Activated CD4-positive, alpha-beta T cell treated with anti-CD3 and anti-CD28 coated beads, Interleukin-2, amount 50 U/mL, for 16 hours (primary cell): Measurements from ENCODE around the gene PDE4D.

Source experiments
- DNase-seq: peaks from one replicate; pipeline ENCODE4 v3.0.0-alpha.2; 2020

Gene PDE4D

DNA sequence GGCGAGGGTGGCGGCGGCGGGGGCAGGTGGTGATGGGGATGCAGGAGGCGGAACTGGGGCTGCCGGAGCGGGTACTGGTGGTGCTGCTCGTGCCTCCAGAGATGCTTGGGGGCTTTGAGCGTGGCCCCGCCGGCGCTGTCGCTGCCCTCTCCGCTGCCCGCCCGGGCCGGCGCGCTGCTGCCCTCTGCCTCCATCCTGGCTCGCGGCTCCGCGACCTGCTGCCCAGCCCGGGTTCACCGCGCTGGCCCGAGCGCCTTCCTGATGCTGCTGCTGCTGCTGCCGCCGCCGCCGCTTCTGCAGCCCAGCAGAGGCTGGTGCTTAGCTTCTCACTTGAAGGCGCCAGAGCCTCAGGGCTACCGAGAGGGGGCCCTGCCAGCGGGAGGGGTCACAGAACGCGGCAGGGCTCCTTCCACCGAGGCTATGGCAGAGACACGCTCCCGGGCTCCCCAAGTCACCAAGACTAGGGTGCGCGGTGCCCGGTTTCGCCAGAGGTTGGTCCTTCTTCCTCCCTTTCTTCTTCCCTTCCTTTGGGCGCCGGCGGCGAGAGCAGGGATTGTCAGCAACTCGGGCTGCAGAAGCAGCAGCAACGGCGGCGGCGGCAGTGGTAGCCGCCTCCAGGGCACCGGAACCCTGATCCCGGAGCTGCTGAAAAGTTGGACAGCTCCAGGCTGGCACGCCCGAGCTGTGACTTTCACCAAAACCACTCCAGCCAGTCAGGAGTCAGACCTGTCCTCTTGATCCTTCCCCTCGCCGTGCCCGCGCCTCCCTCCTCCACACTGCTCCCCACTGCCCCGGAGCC is at the start of gene PDE4D:
Gene PDE4D, minus strand, starts transcription at position 298 of the 799 bp plus-strand sequence.
- DNase-seq: peak; percentile 1

DNA sequence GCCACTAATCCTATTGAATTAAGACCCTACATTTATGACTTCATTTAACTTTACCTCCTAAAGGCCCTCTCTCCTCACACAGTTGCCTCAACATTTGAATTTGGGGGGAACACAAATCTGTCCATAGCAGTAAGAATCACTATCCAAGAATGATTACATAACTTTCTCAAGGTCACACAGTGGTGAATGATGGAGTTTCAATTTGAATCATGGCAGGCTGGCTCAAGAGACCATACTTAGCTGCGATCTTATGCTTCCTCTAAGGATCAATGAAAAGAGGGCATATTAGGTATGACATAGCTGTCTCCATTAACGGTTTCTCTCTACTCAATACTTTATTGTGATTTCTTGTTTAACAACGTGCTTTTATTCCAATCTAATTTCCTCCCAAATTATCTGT is 44.1 kb upstream of the PDE4D start:
- no peak for DNase-seq

DNA sequence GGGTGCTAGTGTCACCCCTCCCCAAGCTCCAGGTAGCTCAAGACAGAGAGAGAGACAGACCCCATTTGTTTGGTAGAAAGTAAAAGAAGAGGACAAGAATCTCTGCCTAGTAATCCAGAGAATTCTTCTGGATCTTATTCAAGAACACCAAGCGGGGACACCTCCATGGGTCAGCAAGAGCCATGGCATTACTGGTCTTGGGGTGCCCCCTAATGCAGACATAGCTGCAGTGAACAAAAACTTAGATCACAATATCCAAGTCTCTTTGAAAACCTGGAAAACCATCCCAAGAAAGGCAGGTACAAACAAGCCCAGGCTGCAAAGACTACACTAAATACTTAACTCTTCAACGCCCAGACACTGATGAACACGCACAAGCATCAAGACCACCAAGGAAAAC is 29.9 kb upstream of the PDE4D start:
- no peak for DNase-seq

DNA sequence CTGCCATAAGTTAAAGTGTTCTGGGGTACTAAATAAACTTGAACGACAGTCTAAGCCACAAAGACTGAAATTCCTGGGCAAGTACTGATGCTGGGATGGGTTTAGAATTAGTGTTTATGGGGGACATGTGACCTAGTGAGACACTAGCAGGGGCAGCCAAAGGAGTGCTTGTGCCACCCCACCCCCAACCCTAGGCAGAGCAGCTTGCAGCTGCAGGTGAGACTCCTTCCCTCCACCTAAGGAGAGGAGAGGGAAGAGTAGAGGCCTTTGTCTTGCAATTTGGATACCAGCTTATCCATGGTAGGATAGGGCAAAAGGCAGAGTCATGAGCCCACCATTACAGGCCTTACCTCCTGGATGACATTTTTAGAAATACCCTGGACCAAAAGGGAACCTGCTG is 28.7 kb upstream of the PDE4D start:
- DNase-seq: no peak

DNA sequence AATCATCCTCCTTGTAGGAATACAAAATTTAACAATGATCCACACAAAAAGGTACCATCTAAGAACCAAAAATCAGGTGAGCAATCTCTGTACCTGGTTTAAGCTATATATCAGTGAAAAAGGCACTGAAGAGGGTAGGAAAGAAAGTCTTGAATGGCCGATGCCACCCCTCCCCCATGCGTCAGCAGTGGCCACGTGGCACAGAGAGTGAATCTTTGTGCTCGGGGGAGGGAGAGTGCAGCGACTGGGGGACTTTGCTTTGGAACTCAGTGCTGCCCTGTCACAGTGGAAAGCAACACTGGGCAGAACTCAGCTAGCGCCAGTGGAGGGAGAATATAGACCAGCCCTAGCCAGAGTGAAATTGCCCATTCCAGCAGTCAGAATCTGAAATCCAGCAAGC is 28.3 kb upstream of the PDE4D start:
- DNase-seq: no peak

DNA sequence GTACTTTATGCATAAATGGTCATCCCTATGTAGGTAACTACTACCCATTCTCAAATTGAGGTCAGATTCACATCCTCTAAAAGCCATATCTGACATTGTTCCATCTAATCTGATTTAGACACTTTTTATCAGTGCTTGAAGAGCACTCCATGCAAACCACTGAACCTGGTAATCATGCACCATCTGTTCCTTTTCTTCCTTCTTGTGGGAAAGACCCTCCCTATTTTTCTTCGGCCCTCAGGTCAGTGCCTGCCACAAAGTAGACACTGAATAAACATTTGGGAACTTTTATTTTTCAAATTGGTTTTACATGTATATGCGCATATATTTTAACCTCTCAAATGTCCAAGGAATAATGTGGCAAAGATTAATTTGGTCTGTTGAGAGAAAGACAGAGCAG is 26.0 kb upstream of the PDE4D start:
- DNase-seq: no peak

DNA sequence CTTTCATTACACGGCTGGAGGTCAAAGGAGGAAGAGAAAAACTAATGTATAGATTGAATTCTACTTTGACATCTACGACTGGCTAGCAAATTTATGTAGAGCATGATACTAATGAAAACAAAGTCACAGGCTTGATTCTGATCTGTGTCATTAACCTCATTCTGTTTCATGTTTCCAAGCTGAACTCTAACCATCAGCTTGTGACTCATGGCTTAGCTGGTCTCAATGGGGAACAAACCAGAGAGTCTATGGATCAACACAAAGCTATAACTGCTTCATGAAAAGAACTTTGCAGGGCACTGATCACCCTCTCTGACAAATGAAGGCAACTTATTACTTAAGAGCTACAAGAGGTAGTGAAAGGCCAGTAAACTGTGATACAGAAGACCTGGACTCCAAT is 23.6 kb upstream of the PDE4D start:
- DNase-seq: no peak

DNA sequence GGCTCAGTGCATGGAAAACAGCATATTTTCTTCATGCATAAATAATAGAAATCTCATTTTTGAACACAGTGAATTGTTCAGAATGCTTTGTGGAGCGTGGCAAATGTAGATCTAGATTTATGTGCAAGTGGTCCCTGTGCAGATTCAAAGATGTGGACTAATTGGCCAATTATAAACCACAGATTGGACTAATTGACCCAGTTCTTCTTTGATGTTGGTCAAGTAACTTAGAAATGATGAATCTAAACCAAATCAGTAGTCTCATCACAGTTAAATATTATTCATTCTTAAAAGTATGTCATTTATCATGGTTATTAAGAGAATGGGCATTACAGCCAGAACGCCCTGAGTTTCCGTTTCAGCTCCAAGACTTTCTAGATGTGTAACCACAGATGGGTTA is 11.7 kb upstream of the PDE4D start:
- DNase-seq: no peak

DNA sequence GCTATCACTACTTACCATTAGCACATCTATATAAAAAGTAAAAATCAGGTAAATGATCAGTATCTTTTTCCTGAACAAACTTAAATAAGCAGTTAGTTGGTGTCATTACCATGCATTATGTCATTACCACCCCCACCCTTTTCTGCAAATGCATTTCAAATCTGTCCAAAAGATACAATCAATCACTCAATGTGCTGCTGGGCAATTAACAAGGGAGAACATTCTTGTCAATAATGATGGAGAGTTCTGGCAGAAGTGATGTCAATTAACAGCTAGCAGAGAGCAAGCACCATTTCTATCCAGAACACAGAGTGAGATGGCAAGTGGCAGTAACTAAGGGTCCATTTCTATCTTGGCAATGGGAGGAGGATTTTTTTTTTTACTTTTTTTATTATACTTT is 3.5 kb upstream of the PDE4D start:
- DNase-seq: no peak

DNA sequence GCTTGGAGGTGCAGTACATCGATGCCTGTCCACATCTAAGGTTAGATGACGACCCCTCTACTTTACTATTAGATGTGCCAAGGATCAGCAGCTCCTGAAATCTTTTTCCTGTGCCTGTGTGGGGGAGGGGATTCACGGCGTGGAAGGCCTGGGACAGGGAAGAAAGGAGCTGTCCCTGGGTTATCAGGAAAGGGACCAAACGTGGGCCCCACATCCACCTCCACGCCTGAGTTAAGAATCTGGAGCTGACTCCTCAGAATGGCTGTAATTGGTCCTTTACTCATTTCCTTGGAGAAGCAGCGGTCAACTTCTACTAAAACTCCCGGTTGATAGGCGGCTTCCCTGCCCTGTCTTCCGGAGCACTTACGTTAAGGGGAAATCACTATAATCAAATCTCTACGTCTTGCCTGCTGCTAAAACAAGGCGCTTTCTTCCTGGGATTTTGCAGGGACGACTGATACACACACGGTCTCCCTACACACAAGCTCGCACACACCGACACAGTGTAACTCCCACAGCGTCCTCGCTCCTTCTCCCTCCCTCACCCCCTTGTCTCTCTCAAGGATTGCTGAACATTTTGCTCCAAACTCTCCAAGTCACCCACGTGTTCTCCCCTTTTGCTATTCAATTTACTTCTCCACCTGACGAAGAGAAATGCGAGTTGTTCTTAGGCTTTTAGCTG is 1.4 kb downstream of the PDE4D start:
- DNase-seq: no peak

DNA sequence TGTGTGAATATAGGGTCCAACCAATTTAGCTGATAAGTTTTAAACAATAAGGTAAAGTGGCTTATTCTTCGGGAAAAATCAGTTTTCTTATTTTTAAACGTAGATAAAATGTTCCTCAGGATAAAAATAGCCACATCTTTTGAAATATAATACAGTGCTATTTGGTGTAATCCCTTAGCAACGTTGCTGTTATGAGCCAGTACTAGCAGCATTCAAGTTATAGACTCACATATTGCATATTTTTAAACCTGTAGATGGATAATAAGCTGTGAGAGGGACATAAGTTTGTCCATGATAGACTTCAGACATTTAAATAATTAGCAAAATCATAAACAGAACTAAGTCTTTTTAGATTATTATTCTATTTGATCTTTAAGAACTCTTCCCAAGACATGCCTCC is 6.3 kb downstream of the PDE4D start:
- no peak for DNase-seq

DNA sequence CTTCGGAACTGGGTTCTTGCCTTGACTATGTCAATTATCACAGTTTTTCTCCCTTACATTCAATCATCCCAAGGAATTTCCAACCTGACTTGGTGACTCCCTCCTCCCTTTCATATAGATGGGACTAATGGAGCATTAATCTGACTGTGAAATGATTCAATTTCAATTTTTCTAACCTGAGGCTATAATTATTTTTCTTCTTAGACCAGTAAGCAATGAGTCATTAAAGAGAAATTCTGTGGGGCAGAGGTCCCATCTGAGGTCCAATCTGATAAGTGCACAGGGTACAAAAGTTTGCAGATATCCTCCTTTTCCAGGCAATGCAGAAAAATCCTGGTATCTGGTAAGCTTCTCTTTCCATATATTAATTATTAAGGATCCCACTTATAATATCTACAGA is 18.9 kb downstream of the PDE4D start:
- DNase-seq: no peak

DNA sequence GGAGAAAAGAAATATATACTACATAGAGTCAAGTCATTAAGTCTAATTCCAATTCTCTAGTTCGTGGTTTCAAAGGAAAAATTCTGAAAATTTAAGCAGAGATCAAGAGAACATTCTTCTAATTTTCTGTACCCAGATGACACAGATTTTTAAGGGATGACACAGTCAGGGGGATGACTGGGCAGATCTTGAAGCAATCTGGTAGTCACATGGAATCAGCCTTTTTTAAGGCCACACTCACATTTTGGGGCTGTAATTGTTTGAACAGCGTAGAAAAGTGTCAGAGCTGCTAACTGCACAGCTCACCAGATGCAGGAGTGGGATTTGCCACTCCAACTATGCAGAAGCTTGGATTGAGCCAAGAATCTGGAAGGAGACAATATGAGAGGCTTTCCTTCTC is 20.4 kb downstream of the PDE4D start:
- DNase-seq: no peak

DNA sequence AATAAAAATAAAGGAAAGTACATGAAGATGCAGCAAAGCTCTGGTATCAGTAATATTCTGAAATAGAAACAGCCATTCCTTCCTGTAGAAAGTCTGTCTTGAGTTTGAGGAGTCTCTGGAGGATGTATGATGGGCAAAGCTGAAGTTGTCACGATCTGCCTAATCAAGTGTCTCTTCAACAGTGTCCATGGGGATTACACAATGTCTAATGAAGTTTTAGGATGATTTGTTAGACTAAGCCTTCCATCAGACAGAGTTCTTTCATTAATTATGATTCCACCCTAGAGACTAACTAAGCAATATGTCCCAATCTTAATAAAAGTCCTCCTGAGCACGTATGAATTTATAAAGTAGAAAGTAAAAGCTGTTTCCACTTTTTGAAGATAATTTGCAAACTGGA is 26.9 kb downstream of the PDE4D start:
- DNase-seq: no peak

DNA sequence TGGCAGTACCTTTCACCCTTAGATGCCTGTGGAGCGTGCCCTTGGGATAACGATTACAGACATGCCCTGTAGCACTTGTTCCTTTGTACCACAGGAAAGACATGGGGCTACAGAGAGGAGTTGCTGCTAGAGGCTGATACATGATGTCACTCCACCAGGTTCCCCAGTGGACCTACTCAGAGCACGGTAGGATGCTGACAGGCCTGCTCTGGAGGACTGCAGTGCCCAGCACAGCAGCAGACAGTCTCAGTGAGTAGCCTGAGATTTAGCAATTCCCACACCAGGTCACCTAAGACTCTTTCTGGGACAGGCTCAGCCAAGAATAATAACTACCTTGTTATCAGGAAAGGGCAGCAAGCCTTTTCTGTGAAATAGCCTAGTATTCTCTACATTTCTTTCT is 28.8 kb downstream of the PDE4D start:
- DNase-seq: no peak

DNA sequence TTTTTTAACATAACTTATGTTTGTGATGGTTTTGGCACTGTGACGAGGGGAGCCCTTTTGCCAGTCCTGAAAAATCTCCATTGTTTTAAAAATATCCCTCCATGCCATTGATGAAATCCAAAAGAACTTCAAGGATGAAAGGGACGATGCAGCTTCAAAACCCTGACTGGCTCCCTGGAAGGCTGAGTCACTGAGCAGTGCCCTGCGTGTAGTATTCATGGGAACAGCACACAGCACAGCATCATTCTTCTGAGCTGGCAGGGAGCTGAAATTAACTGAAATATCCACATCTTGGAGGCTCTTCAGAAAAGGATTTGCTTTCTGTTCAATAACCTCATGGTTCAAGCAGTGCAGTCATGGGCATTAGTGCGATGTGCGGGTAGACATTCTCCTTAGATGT is 29.7 kb downstream of the PDE4D start:
- DNase-seq: no peak

DNA sequence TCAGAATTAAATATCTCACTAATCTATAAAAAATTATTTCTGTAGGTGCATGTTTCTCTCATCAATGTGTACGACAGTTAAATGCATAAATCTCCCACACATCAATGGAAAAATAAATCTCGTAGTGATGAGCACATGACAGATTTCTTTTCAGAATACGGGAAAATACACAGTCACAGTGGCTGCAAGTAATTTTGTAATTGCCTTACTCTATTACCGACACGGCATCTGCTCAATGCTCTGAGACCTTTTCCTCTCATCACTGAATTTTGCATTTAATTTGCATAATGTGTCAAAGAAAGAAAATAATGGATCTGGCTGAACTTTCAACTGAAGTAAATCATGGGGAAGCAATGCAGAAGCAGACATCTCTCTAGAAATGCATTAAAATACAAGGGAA is 37.2 kb downstream of the PDE4D start:
- DNase-seq: no peak

DNA sequence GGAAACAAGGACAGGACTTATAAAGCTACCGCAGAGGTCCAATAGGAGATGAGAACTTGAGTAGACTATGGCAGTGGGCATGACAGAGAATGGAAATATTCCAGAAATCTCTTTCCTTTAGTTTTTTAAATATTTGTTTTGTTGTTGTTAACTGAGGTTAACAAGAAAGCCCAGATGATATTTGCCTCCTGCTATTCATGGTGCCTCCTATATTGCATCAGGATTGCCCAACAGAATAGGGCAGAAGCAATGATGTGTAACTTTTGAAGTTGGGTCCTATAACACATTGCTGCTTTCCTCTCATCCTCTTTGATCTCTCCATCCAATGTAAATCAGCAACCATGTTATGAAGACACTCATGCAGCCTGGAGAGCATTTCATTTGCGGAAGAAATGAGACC is 42.8 kb downstream of the PDE4D start:
- DNase-seq: no peak

DNA sequence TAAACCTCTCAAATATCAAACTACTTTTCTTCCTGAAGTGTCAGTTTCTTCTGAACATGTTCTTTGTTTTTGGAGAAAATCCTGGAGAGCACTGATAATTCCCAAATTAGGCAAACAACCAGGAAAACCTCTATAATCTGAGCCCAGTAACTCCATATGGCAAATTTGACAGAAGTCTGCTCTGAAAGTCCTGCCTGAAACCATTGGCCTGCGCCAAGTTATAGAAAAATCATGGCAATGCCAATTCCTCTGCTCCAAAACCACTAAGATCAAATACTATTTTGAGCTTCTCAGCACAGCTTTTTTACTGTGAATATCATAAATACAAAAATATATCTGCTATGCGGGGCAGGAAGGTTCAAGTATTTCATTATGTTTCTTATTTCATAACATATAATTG is 45.9 kb downstream of the PDE4D start:
- DNase-seq: no peak

DNA sequence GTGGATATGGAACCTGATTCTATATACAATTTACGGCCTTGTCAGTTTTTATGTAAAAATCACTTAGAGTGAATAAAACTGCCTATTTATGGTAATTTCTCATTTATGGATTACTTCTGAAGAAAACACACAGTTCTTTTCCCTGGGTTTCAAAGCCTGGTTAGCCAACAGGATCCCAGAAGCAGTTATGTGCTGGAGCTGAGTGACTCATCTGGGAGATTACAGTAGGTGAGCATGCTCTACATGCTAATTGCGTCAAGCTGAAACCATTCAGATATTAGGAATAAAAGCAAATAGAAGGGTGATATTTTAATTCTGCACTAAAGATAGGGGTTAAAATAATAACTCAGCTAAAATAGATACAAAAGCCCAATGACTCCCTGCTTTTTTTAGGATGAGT is 47.8 kb downstream of the PDE4D start:
- DNase-seq: no peak

DNA sequence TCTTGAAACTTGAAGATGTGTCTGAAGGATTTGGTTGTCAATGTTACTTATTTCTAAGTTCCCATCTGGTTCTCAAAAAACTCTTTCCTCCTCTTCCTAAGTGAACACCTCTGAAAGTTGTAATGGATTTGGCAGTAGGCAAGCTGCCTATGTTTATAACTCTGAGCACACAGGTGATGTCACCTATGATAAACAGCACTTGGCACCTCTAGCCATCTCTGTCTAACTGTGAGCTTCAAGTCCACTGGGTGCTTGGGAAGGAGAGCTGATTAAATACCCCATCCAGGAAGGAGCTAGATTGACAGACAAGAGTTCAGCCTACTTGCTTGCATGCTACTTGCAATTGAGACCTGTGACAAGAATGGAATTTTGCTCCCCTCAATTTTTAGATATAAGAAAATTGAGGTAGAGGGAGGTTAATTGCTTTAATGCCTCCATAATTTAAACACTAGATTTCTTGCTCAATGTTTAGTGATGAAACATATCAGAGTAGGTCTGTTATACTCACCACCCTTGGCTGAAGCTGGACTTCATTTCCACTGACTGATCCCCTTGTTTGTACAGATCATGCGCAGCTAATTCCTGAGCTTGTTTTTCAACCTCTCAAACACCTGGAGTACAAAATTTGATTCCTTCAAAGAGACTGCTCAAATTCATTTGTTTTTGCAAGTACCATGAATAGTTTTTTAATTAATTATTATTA is 49.9 kb downstream of the PDE4D start:
- no peak for DNase-seq

DNA sequence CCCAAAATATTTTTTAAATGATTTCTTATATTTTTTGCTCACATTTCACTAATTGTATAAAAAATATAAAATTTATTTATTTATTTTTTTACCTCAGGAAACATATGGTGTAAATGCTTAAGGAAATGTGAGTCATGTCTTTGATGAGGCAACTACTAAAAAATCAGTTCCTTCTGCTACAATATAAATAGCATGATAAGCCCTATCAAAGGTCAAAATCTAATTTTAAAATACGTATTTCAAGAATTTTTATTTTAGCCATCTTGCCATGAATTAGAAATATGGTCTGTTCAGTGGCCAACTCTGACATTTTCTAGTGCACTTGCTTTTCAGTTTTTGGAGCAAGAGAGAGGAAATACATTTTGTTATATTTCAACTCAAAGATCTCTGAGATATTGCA is 50.5 kb downstream of the PDE4D start:
- no peak for DNase-seq

DNA sequence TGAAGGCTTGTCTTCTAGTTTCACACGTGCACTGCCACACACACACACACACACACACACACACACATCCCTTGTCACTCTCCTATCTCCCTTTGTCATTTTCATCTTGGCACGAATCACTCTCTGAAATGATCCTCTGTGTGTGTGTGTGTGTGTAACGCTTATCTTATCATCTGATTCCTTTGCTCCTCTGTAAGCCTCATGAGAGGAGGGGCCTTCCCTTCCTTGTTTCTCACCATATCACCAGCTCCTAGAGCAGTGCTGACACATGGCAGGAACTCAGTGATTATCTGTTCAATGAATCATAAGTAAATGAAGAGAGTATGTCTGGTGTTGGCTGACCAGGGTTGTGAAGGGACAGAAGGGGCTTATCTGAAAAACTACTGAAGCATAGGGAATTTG is 53.3 kb downstream of the PDE4D start:
- no peak for DNase-seq

DNA sequence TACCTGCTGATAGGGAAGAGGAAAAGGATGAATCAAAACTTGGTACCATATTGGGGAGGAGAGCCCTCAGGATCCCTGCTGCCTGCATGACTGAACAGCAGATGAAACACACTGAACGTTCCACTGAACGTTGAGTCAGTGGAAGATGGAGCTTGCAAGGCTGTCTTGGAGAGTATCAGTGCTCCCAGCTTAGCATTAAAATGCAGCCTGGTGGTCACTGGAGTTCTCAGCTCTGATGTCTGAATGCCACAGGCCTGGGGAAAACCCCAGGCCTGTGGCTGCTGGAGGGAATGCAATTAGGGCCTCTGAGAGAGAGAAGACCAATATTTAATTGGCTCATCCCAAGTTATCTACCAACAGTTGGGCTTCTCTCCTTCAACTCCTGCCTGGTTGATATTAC is 54.5 kb downstream of the PDE4D start:
- no peak for DNase-seq
